ENCODE measurements around the gene BIRC5.
"Not testable (repeated sequence)": the region's sequence is repeated elsewhere in the genome, so short reads cannot be mapped to it uniquely, and the experiment has no call there.

Gene BIRC5

DNA sequence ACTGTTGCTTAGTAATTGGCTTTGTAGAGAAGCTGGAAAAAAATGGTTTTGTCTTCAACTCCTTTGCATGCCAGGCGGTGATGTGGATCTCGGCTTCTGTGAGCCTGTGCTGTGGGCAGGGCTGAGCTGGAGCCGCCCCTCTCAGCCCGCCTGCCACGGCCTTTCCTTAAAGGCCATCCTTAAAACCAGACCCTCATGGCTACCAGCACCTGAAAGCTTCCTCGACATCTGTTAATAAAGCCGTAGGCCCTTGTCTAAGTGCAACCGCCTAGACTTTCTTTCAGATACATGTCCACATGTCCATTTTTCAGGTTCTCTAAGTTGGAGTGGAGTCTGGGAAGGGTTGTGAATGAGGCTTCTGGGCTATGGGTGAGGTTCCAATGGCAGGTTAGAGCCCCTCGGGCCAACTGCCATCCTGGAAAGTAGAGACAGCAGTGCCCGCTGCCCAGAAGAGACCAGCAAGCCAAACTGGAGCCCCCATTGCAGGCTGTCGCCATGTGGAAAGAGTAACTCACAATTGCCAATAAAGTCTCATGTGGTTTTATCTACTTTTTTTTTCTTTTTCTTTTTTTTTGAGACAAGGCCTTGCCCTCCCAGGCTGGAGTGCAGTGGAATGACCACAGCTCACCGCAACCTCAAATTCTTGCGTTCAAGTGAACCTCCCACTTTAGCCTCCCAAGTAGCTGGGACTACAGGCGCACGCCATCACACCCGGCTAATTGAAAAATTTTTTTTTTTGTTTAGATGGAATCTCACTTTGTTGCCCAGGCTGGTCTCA, 11.2 kb downstream of the BIRC5 start:
- no peak for DNase-seq (ENCODE audit: low read depth)

DNA sequence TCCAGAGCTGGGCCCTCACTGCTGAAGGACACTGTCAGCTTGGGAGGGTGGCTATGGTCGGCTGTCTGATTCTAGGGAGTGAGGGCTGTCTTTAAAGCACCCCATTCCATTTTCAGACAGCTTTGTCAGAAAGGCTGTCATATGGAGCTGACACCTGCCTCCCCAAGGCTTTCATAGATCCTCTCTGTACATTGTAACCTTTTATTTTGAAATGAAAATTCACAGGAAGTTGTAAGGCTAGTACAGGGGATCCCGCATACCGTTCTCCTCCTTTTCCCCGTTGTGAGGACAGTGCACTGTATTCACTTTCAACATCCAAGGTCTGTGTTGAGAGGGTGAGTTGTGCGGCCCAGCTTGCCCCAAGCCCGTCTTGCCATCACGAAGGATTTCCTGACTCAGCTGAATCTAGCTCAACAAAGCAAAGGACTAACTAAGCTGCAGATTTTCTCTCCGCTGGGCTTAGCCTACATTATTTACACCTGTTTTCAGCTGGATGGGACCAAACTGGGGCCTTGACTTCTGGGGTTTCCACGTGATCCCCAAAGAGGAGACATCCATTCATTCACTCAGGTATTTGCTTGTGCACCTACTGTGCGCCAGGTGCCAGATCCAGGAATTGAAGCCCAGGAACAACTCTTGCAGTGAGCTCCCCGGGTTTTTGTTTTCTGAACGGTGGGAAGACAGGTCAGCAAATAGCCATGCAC, 12.2 kb downstream of the BIRC5 start:
- no peak for DNase-seq (ENCODE audit: low read depth)

DNA sequence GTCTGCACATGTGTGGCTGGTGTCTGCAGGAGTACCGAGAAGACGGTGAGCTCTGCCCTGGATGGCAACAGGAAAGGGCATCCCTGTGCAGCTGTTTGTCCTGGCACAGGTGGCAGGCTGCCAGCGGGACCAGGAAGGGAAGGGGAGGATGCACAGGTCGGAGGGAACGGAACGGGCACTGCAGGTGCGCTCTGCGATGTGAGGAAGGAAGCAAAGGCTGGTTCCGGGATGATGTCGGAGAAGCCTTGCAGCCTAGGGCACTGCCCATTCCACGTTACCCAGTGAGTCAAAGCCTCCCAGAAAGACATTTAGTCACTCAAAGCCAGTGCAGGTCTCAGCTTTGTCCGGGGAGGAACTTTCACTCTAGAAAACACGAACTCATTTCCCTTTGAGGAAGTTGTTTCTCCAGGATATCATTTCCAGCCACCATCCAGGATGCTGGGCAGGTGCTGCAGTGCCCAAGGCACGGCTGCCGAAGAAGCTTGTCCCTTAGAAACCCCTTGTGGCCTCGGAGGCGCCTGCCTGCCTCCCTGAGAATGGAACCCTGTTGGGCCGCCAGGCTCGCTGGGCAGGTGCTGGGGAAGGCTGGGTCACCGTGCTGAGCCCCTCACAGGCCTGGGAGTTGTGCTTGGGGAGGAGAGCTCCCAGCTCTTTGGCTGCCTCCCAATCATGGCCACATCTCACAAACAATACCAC, 12.9 kb downstream of the BIRC5 start:
- DNase-seq (ENCODE audit: low read depth): no peak

- no peak for DNase-seq (ENCODE audit: low read depth)
Measured at GRCh38 chr17:78227455-78227916, 13.4 kb downstream of the BIRC5 start.

- no peak for DNase-seq (ENCODE audit: low read depth)
Measured at GRCh38 chr17:78228176-78228575, 14.1 kb downstream of the BIRC5 start.

DNA sequence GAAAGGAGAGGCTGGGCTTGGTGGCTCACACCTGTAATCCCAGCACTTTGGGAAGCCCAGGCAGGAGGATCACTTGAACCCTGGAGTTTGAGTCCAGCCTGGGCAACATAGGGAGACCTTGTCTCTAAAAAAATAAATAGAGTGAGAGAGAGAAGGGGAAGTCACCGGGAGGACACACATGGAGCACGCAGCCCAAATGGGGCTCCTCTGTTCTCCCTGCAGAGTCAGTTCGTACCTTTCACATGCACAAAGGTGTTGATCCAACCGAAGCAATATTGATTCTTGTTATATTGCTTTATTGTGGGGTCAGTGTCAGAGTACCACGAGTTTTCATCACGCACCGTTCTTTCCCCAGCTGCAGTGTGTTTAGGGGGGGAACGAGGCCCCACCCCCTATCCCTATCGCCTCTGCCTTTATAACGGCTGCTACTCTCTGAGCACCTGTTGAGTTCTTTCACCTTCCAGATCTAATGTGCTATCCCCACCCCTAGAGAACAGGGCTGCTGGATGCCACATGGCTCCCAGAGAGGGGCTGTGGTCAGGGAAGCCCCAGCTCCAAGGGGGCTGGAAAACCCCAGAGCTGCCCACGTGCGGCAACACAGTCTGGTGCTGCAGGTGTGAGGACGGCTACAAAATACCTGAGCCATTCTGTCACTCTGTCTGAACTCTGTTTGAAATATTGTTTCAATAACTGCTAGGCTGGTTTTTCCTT, 16.4 kb downstream of the BIRC5 start:
- DNase-seq (ENCODE audit: low read depth): no peak

DNA sequence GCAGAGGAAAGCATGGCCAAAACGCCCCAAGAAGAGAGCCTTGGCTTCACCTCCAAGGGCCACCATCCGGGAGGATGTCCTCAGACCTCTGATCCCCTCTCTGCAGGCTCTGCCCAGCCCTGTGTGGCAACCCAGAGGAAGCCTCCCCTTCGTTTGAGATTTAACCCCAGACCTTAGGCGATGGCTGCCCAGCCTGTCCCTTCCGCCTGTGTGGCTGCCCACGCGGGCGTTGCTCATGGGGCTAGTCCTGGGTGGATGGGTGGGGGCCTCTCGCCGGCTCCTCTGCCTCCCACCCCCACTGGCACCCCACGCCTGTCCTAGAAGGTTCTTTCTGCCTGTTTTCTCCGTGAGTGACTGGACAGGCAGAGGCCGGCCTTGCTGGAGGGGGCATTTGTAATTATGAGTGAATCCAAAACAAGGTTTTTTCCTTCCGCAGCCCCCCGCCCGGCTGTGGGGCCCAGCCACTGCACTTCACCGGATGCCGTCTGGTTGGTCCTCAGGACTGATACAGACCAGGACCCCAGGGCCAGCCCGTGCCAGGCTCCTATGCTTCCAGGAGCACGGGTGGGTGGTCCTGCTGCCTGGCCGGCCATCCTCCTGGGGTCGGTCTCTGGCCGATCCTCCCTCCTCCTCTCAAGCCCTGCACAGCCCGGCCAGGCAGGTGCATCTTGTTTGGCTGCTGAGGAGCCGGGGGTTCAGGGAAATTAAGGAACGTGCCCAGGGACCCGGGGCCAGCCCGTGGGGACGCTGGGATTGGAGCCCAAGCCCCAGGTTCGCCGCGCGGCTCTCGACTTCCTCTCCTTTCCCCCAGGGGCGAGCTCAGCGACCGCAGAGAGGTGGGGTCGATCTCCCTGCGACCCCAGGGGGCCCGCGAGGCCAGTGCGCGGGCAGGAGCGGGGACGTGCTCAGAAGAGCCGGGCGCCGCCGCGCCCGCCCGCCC, 17.2 kb downstream of the BIRC5 start, which contains the start of gene TMEM235:
Gene TMEM235 (plus strand): TSS at position 636 of the 940 bp plus-strand sequence. CDS start 393 bp downstream, outside the sequence.
- no peak for DNase-seq (ENCODE audit: low read depth)

- DNase-seq (ENCODE audit: low read depth): no peak
Measured at GRCh38 chr17:78231991-78232858, 18.2 kb downstream of the BIRC5 start.

DNA sequence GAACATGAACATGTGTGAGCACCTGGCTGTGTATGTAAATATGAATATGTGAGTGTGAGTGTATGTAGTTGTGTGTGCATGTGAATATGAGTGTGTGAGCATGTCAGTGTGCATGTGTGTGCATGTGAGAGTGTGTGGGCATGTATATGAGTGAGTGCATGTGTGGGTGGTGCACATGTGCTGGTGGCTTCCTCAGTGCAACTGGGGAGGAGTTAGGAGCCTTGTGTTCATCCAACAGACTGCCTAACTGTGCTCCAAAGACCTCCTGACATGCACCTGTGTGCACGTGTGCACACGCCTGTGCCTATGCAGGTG, 18.8 kb downstream of the BIRC5 start:
- no peak for DNase-seq (ENCODE audit: low read depth)

GRCh38 chr17:78233678-78234077, 19.6 kb downstream of the BIRC5 start:
- DNase-seq (ENCODE audit: low read depth): no peak

GRCh38 chr17:78234261-78234865, 20.3 kb downstream of the BIRC5 start:
- no peak for DNase-seq (ENCODE audit: low read depth)

DNA sequence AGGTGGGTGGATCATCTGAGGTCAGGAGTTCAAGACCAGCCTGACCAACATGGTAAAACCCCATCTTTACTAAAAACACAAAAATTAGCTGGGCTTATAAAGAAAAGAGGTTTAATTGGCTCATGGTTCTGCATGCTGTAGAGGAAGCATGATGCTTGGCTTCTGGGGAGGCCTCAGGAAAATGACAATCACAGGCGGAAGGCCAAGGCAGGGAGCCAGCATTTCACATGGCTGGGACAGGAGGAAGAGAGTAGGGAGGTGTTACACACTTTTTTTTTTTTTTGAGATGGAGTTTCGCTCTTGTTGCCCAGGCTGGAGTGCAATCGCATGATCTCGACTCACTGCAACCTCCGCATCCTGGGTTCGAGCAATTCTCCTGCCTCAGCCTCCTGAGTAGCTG, 21.0 kb downstream of the BIRC5 start:
- DNase-seq (ENCODE audit: low read depth): not testable (repeated sequence)

DNA sequence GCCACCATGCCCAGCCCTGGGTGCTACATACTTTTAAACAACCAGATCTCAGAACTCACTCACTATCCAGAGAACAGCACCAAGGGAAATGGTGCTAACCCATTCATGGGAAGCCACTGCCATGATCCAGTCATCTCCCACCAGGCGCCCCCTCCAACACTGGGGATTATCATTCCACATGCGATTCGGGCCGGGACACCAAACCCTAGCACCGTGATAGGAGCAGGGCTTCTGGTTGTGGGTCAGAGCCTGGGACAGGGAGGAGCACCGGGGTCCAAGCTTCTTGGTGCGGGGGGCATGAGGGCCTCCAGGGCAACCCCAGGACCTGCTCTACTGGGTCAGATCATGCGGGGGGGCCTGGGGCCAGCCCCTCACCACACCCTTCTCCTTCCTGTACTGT, 21.8 kb downstream of the BIRC5 start:
- DNase-seq (ENCODE audit: low read depth): no peak

- DNase-seq (ENCODE audit: low read depth): no peak
Measured at GRCh38 chr17:78236362-78237127, 22.5 kb downstream of the BIRC5 start.

- no peak for DNase-seq (ENCODE audit: low read depth)
Measured at GRCh38 chr17:78237401-78238012, 23.5 kb downstream of the BIRC5 start.

DNA sequence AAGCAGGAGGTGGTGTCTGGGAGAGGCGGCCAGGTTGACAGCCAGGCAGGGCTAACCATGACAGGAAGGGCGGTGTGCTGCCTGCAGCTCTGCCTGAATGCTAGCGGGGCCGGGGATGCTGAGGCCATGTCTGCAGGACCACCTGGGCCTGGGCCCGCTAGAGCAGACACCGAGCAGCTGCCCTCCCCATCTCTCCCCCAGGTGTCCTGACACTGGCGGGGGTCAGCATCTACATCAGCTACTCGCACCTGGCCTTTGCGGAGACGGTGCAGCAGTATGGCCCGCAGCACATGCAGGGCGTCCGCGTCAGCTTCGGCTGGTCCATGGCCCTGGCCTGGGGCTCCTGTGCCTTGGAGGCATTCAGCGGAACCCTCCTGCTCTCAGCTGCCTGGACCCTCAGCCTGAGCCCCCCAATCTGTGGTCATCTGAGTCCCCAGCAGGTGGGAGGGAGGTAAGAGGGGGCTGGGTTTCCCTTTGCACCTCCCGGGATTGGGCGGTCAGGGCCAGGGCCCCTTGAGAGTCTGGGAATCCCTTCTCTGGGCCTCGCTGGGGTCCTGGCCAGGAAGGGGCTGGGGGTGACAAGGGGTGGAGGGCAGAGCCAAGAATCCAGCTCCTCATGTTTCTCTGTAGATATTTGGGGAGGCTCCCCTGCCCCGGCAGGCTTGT, 24.9 kb downstream of the BIRC5 start:
- DNase-seq (ENCODE audit: low read depth): no peak

- no peak for DNase-seq (ENCODE audit: low read depth)
Measured at GRCh38 chr17:78239489-78239931, 25.5 kb downstream of the BIRC5 start.

Data from activated T-helper 9 cell treated with anti-CD3 and anti-CD28 coated beads, Interleukin-2, amount 50 U/mL, for 16 hours (primary cell).